C4-2B (cell line): Measurements from ENCODE around the gene UBN1.

Experiments used
- ZFX ChIP-seq: fragments of 450-650 bp; IDR thresholded peaks from 2 replicates; pipeline ENCODE4 v1.6.1; 2017
- TF ChIP-seq, protein P1 (sequence below): fragments of 450-650 bp; conservative IDR thresholded peaks from 2 replicates; pipeline ENCODE4 v1.5.1; 2017; ENCODE audit warnings: mild to moderate bottlenecking

DNA sequence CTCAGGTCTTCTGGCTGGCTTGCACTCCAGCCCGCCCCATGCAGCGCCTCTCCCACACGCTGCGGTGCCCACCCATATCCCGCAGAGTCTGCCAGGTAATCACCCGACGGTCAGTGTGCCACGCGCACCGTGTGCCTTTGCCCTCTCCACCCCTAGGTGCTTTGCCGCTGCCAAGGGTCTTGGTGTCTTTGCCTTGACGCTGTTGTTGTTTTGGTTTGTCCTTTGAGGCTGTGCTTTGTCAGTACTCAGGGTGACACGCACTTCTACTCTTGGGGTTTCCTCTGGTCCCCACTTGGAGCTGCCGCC, 30.1 kb downstream of the UBN1 start:
- TF ChIP-seq, protein P1, sequence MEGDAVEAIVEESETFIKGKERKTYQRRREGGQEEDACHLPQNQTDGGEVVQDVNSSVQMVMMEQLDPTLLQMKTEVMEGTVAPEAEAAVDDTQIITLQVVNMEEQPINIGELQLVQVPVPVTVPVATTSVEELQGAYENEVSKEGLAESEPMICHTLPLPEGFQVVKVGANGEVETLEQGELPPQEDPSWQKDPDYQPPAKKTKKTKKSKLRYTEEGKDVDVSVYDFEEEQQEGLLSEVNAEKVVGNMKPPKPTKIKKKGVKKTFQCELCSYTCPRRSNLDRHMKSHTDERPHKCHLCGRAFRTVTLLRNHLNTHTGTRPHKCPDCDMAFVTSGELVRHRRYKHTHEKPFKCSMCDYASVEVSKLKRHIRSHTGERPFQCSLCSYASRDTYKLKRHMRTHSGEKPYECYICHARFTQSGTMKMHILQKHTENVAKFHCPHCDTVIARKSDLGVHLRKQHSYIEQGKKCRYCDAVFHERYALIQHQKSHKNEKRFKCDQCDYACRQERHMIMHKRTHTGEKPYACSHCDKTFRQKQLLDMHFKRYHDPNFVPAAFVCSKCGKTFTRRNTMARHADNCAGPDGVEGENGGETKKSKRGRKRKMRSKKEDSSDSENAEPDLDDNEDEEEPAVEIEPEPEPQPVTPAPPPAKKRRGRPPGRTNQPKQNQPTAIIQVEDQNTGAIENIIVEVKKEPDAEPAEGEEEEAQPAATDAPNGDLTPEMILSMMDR: no peak
- no peak for TF ChIP-seq ZFX
